GM19099 (cell line): ENCODE measurements around the gene ARHGAP26.
A peak's percentile ranks its signal among the peaks of the same experiment; 100 is the strongest.

ENCODE experiments used
- POLR2A ChIP-seq: IDR thresholded peaks from 3 replicates; pipeline ENCODE4 v1.6.1; 2011; ENCODE audit warnings: low read depth; ENCODE audit not compliant: insufficient read length; ENCODE audit errors: extremely low read depth

Gene ARHGAP26

GRCh38 chr5:143217065-143217803 is 447.1 kb downstream of the ARHGAP26 start:
- TF ChIP-seq POLR2A, result peak; percentile 21

- no peak for TF ChIP-seq POLR2A
These were observed 447.6 kb downstream of the ARHGAP26 start for GRCh38 chr5:143217804-143218160.

- TF ChIP-seq POLR2A, result peak; percentile 10
These were observed 448.5 kb downstream of the ARHGAP26 start for GRCh38 chr5:143218517-143219170.

GRCh38 chr5:143219696-143220095 is 449.5 kb downstream of the ARHGAP26 start:
- TF ChIP-seq POLR2A, result no peak

GRCh38 chr5:143220748-143221251 is 450.6 kb downstream of the ARHGAP26 start:
- peak; percentile 7 for TF ChIP-seq POLR2A

GRCh38 chr5:143222287-143223231 is 452.4 kb downstream of the ARHGAP26 start:
- TF ChIP-seq POLR2A, result peak; percentile 13

GRCh38 chr5:143224672-143225071 is 454.5 kb downstream of the ARHGAP26 start:
- no peak for TF ChIP-seq POLR2A

- no peak for TF ChIP-seq POLR2A
These were observed 455.3 kb downstream of the ARHGAP26 start for GRCh38 chr5:143225511-143225910.

GRCh38 chr5:143226361-143226760 is 456.2 kb downstream of the ARHGAP26 start:
- no peak for TF ChIP-seq POLR2A

GRCh38 chr5:143226872-143227271 is 456.7 kb downstream of the ARHGAP26 start:
- TF ChIP-seq POLR2A, result no peak

- TF ChIP-seq POLR2A, result no peak
These were observed 457.1 kb downstream of the ARHGAP26 start for GRCh38 chr5:143227301-143227700.

GRCh38 chr5:143228597-143229293 is 458.6 kb downstream of the ARHGAP26 start:
- TF ChIP-seq POLR2A, result no peak

- TF ChIP-seq POLR2A, result peak; percentile 52
These were observed 459.3 kb downstream of the ARHGAP26 start for GRCh38 chr5:143229426-143229895.

- TF ChIP-seq POLR2A, result peak; percentile 51
These were observed 459.9 kb downstream of the ARHGAP26 start for GRCh38 chr5:143229896-143230675.
